ENCODE measurements around the gene SYNJ1.
"Not testable (repeated sequence)": the region's sequence is repeated elsewhere in the genome, so short reads cannot be mapped to it uniquely, and the experiment has no call there.

The SYNJ1 gene

GRCh38 chr21:32653326-32653901, 74.4 kb downstream of the SYNJ1 start:
- Histone ChIP-seq H3K4me1 (no peaks in the 10 kb centered on the region), H3K36me3 (replicated peaks) (peaks cover 14% of the 10 kb centered on the region), H3K27me3 (ENCODE audit: low read depth) (no peaks in the 10 kb centered on the region), H3K4me3 (no peak overlapping the region), H3K9me3 (no peaks in the 10 kb centered on the region)
- DNase-seq (ENCODE audit: low spot score in 2 of 2) = peak; percentile 23 to 40
- in situ Hi-C loops (cut with MboI; ENCODE audit: low sequenced_read_pairs) = loop anchor here (10.0 to 25.0 kb wide), 2 partner anchors 171 to 534 kb away; no protein-coding TSS in a partner anchor

GRCh38 chr21:32648165-32648564, 79.6 kb downstream of the SYNJ1 start:
- no peak for DNase-seq (ENCODE audit: low spot score in 2 of 2)
- Histone ChIP-seq H3K4me1 (peaks cover 15% of the 10 kb centered on the region), H3K4me3 (no peak overlapping the region), H3K36me3 (replicated peaks) (0 out of 2 replicates have a peak, but pooled peaks cover 5% of the 10 kb centered on the region), H3K27me3 (ENCODE audit: low read depth) (no peaks in the 10 kb centered on the region), H3K9me3 (no peaks in the 10 kb centered on the region)
- in situ Hi-C loops (cut with MboI; ENCODE audit: low sequenced_read_pairs) = no loop called here

- H3K27me3 ChIP-seq (ENCODE audit: low read depth) = no peaks in the 10 kb centered on the region
- H3K9me3 ChIP-seq = no peaks in the 10 kb centered on the region
- H3K4me1 ChIP-seq = peaks cover 15% of the 10 kb centered on the region
- H3K36me3 ChIP-seq (replicated peaks) = 0 out of 2 replicates have a peak, but pooled peaks cover 2% of the 10 kb centered on the region
- H3K4me3 ChIP-seq = no peak overlapping the region
- in situ Hi-C loops (cut with MboI; ENCODE audit: low sequenced_read_pairs) = no loop called here
- peak; percentile 89 to 99 for DNase-seq (ENCODE audit: low spot score in 2 of 2)
Measured at GRCh38 chr21:32645261-32646182, 82.3 kb downstream of the SYNJ1 start.

GRCh38 chr21:32641710-32642698, 85.8 kb downstream of the SYNJ1 start:
- Histone ChIP-seq H3K36me3 (replicated peaks) (peaks cover 8% of the 10 kb centered on the region; the same call in 1 of the 2 replicates), H3K4me3 (no peak overlapping the region)
- in situ Hi-C loops (cut with MboI; ENCODE audit: low sequenced_read_pairs) = no loop called here

GRCh38 chr21:32626621-32627196, 101.1 kb downstream of the SYNJ1 start:
- no peaks in the 10 kb centered on the region for H3K27me3 ChIP-seq (ENCODE audit: low read depth)
- no peak for DNase-seq (ENCODE audit: low spot score in 2 of 2)
- H3K9me3 ChIP-seq = no peaks in the 10 kb centered on the region
- H3K4me3 ChIP-seq = no peak overlapping the region
- in situ Hi-C loops (cut with MboI; ENCODE audit: low sequenced_read_pairs) = no loop called here
- H3K36me3 ChIP-seq (replicated peaks) = no peaks in the 10 kb centered on the region; the same call in 1 of the 2 replicates
- no peaks in the 10 kb centered on the region for H3K4me1 ChIP-seq

More at GRCh38 chr21:32641710-32642698, 85.8 kb downstream of the SYNJ1 start:
- Histone ChIP-seq H3K27me3 (ENCODE audit: low read depth) (no peaks in the 10 kb centered on the region), H3K4me1 (peaks cover 15% of the 10 kb centered on the region), H3K9me3 (no peaks in the 10 kb centered on the region)
- DNase-seq (ENCODE audit: low spot score in 2 of 2) = no peak

- DNase-seq (ENCODE audit: low spot score in 2 of 2); H3K27me3 ChIP-seq (ENCODE audit: low read depth); in situ Hi-C loops (cut with MboI; ENCODE audit: low sequenced_read_pairs); H3K4me1 ChIP-seq; H3K9me3 ChIP-seq; H3K4me3 ChIP-seq; H3K36me3 ChIP-seq (replicated peaks): not testable (repeated sequence)
Measured at GRCh38 chr21:32618218-32618617, 109.6 kb downstream of the SYNJ1 start.

GRCh38 chr21:32613436-32614043, 114.3 kb downstream of the SYNJ1 start:
- Histone ChIP-seq H3K36me3 (replicated peaks) (peaks cover 17% of the 10 kb centered on the region), H3K27me3 (ENCODE audit: low read depth) (no peaks in the 10 kb centered on the region), H3K4me3 (peak overlapping the region; percentile 99), H3K4me1 (0 out of 2 replicates have a peak, but pooled peaks cover 5% of the 10 kb centered on the region), H3K9me3 (no peaks in the 10 kb centered on the region)
- DNase-seq (ENCODE audit: low spot score in 2 of 2) = no peak
- in situ Hi-C loops (cut with MboI; ENCODE audit: low sequenced_read_pairs) = no loop called here

GRCh38 chr21:32612999-32613337, 114.8 kb downstream of the SYNJ1 start:
- in situ Hi-C loops (cut with MboI; ENCODE audit: low sequenced_read_pairs) = no loop called here
- H3K9me3 ChIP-seq = no peaks in the 10 kb centered on the region
- H3K36me3 ChIP-seq (replicated peaks) = peaks cover 17% of the 10 kb centered on the region
- H3K4me3 ChIP-seq = peak overlapping the region; percentile 99
- H3K27me3 ChIP-seq (ENCODE audit: low read depth) = no peaks in the 10 kb centered on the region
- 0 out of 2 replicates have a peak, but pooled peaks cover 5% of the 10 kb centered on the region for H3K4me1 ChIP-seq
- no peak for DNase-seq (ENCODE audit: low spot score in 2 of 2)

GRCh38 chr21:32612075-32612998, 115.5 kb downstream of the SYNJ1 start, which contains the start of gene CFAP298:
CFAP298 (minus strand) TSS chr21:32612377; CDS start chr21:32612243, 134 bp downstream.
- DNase-seq (ENCODE audit: low spot score in 2 of 2) = peak; percentile 90 to 93
- Histone ChIP-seq H3K9me3 (no peaks in the 10 kb centered on the region), H3K4me3 (peak within 1 kb of the TSS; percentile 99), H3K36me3 (replicated peaks) (peaks cover 21% of the 10 kb centered on the region), H3K4me1 (0 out of 2 replicates have a peak, but pooled peaks cover 5% of the 10 kb centered on the region), H3K27me3 (ENCODE audit: low read depth) (no peaks in the 10 kb centered on the region)
- in situ Hi-C loops (cut with MboI; ENCODE audit: low sequenced_read_pairs) = no loop called here

GRCh38 chr21:32611471-32611997, 116.3 kb downstream of the SYNJ1 start:
- in situ Hi-C loops (cut with MboI; ENCODE audit: low sequenced_read_pairs) = no loop called here
- DNase-seq (ENCODE audit: low spot score in 2 of 2) = peak in 1 of 2 experiments; percentile 54

GRCh38 chr21:32610940-32611339, 116.9 kb downstream of the SYNJ1 start:
- H3K36me3 ChIP-seq (replicated peaks) = peaks cover 33% of the 10 kb centered on the region
- H3K4me1 ChIP-seq; DNase-seq (ENCODE audit: low spot score in 2 of 2); in situ Hi-C loops (cut with MboI; ENCODE audit: low sequenced_read_pairs); H3K9me3 ChIP-seq; H3K27me3 ChIP-seq (ENCODE audit: low read depth): not testable (repeated sequence)
- H3K4me3 ChIP-seq = peak overlapping the region; percentile 99

More at GRCh38 chr21:32611471-32611997, 116.3 kb downstream of the SYNJ1 start:
- Histone ChIP-seq H3K9me3 (no peaks in the 10 kb centered on the region), H3K4me3 (peak overlapping the region; percentile 99), H3K27me3 (ENCODE audit: low read depth) (no peaks in the 10 kb centered on the region), H3K4me1 (0 out of 2 replicates have a peak, but pooled peaks cover 5% of the 10 kb centered on the region), H3K36me3 (replicated peaks) (peaks cover 27% of the 10 kb centered on the region)
